NK-92 (cell line): ENCODE data around the gene EIF3F.
A peak's percentile ranks its signal among the peaks of the same experiment; 100 is the strongest.
"Not testable (repeated sequence)": the region's sequence is repeated elsewhere in the genome, so short reads cannot be mapped to it uniquely, and the experiment has no call there.

Experiments
- DNase-seq: peaks from one replicate; lab custom pipeline; 2025; ENCODE audit not compliant: unreplicated experiment; lab: John Stamatoyannopoulos, UW

EIF3F gene

GRCh38 chr11:7987560-7987883 is 385 bp downstream of the EIF3F start:
- DNase-seq: not testable (repeated sequence)

GRCh38 chr11:7994581-7995278 is 7.6 kb downstream of the EIF3F start:
- no peak for DNase-seq

- no peak for DNase-seq
These were observed 12.7 kb downstream of the EIF3F start for GRCh38 chr11:7999795-8000194.

- DNase-seq: no peak
These were observed 13.3 kb downstream of the EIF3F start for GRCh38 chr11:8000390-8000789.

- no peak for DNase-seq
These were observed 15.5 kb downstream of the EIF3F start for GRCh38 chr11:8002676-8003075.

GRCh38 chr11:8003187-8003586 is 16.1 kb downstream of the EIF3F start:
- DNase-seq: no peak

GRCh38 chr11:8004008-8004407 is 16.9 kb downstream of the EIF3F start:
- DNase-seq: no peak

- no peak for DNase-seq
These were observed 18.4 kb downstream of the EIF3F start for GRCh38 chr11:8005556-8005955.

GRCh38 chr11:8006349-8006977 is 19.3 kb downstream of the EIF3F start:
- no peak for DNase-seq

- DNase-seq: no peak
These were observed 21.1 kb downstream of the EIF3F start for GRCh38 chr11:8008212-8008611.

GRCh38 chr11:8009856-8010255 is 22.7 kb downstream of the EIF3F start:
- DNase-seq: no peak

GRCh38 chr11:8011371-8011770 is 24.2 kb downstream of the EIF3F start:
- no peak for DNase-seq

GRCh38 chr11:8011981-8012444 is 24.9 kb downstream of the EIF3F start:
- DNase-seq: no peak

GRCh38 chr11:8013833-8014232 is 26.7 kb downstream of the EIF3F start:
- DNase-seq: no peak

GRCh38 chr11:8015753-8016239 is 28.7 kb downstream of the EIF3F start:
- DNase-seq: no peak

GRCh38 chr11:8016440-8016839 is 29.3 kb downstream of the EIF3F start:
- DNase-seq: no peak

GRCh38 chr11:8017071-8017470 is 29.9 kb downstream of the EIF3F start:
- DNase-seq: no peak

GRCh38 chr11:8017894-8018483 is 30.9 kb downstream of the EIF3F start:
- no peak for DNase-seq

- DNase-seq: peak; percentile 5
These were observed 31.6 kb downstream of the EIF3F start for GRCh38 chr11:8018484-8019313.

- no peak for DNase-seq
These were observed 32.4 kb downstream of the EIF3F start for GRCh38 chr11:8019314-8020243.
